ENCODE measurements around the gene YPEL3.

DNA sequence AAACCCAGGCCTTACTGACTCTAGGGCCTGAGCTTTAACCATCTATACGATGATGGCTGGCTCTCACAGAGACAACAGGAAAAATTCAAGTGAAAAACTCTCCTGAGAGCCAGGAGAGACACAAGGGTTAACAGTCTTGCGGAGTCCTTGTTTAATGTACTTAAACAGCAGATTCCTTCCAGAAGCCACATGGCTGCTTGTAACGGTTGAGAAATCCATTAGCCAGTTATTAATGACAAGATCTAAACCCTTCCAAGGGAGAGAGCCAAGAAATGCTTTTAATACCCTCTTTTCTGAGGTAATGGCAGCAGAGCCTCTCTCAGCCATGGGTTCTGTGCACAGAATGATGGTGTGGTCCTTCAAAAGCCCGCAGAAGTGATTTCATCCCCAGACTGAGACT, 35.7 kb downstream of the YPEL3 start:
- TF ChIP-seq, protein P1, sequence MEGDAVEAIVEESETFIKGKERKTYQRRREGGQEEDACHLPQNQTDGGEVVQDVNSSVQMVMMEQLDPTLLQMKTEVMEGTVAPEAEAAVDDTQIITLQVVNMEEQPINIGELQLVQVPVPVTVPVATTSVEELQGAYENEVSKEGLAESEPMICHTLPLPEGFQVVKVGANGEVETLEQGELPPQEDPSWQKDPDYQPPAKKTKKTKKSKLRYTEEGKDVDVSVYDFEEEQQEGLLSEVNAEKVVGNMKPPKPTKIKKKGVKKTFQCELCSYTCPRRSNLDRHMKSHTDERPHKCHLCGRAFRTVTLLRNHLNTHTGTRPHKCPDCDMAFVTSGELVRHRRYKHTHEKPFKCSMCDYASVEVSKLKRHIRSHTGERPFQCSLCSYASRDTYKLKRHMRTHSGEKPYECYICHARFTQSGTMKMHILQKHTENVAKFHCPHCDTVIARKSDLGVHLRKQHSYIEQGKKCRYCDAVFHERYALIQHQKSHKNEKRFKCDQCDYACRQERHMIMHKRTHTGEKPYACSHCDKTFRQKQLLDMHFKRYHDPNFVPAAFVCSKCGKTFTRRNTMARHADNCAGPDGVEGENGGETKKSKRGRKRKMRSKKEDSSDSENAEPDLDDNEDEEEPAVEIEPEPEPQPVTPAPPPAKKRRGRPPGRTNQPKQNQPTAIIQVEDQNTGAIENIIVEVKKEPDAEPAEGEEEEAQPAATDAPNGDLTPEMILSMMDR (IDR thresholded peaks at IDR 0.05) = no peak
- TF ChIP-seq POLR2A (IDR thresholded peaks at IDR 0.05) = no peak

Data from adrenal gland (tissue), 5 donors.